HuH-7.5 (cell line): ENCODE data around the gene CYB561D1.
A peak's percentile ranks its signal among the peaks of the same experiment; 100 is the strongest.
"Not testable (repeated sequence)": the region's sequence is repeated elsewhere in the genome, so short reads cannot be mapped to it uniquely, and the experiment has no call there.

Experiments
- DNase-seq: peaks from one replicate; pipeline ENCODE4 v3.0.0; 2011; ENCODE audit warnings: low spot score

The CYB561D1 gene, protein sequence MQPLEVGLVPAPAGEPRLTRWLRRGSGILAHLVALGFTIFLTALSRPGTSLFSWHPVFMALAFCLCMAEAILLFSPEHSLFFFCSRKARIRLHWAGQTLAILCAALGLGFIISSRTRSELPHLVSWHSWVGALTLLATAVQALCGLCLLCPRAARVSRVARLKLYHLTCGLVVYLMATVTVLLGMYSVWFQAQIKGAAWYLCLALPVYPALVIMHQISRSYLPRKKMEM

GRCh38 chr1:109493805-109494539 lies at the start of gene CYB561D1:
TSS of gene CYB561D1 (plus strand) at chr1:109494094. CDS start at chr1:109494140, 46 bp downstream.
- DNase-seq: peak; percentile 88

DNA sequence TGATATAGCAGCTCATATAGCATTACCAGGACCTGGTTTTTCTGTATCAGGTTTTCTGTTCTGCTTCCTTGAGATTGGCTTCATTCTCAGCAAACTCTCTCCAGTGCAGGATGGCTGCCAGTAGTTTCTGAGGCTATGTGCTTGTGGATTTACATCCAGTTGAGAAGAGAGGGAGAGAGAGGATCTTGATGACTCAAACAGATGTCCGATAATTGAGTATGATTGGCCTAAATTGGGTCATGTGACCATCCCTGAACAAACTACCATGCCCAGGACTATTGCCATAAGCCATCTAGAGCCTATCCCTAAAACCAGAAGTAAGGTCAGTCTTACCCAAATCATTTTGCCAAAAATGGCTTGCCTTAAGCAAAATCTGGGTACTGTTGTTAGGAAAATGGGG lies 49.5 kb upstream of the CYB561D1 start:
- no peak for DNase-seq

DNA sequence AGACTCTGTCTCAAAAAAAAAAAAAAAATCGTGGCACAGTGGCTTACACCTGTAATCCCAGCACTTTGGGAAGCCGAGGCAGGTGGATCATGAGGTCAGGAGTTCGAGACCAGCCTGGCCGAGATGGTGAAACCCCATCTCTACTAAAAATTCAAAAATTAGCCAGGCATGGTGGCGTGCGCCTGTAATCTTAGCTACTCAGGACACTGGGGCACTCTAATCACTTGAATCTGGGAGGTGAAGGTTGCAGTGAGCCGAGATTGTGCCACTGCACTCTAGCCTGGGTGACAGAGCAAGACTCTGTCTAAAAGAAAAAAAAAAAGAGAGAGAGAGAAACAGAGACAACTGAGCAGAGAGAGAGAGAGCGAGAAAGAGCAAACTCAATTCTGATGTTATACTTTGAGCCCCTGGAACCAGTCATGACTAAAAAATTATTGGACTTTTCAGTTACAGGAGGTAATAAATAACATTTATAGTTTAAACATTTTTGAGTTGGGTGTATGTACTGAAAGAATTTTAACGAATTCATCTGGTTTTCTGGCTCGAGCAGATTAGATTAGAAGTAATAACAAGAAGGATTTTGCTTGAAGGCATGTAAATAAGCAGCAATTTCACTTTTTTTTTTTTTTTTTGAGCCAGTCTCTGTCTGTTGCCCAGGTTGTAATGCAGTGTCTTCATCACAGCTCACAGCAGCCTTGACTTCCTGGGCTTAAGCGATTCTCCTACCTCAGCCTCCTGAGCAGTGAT lies 47.8 kb upstream of the CYB561D1 start:
- not testable (repeated sequence) for DNase-seq

GRCh38 chr1:109447524-109447923 lies 46.4 kb upstream of the CYB561D1 start:
- no peak for DNase-seq

- no peak for DNase-seq
Observed at GRCh38 chr1:109454497-109455133, 39.3 kb upstream of the CYB561D1 start.

- no peak for DNase-seq
Observed at GRCh38 chr1:109457819-109458218, 36.1 kb upstream of the CYB561D1 start.

GRCh38 chr1:109466125-109466451 lies 27.8 kb upstream of the CYB561D1 start:
- DNase-seq: no peak

GRCh38 chr1:109466452-109467300 lies 27.2 kb upstream of the CYB561D1 start, which contains the start of gene SYPL2:
TSS of gene SYPL2 (plus strand) at chr1:109466546. CDS start at chr1:109466844, 298 bp downstream.
- DNase-seq: no peak

DNA sequence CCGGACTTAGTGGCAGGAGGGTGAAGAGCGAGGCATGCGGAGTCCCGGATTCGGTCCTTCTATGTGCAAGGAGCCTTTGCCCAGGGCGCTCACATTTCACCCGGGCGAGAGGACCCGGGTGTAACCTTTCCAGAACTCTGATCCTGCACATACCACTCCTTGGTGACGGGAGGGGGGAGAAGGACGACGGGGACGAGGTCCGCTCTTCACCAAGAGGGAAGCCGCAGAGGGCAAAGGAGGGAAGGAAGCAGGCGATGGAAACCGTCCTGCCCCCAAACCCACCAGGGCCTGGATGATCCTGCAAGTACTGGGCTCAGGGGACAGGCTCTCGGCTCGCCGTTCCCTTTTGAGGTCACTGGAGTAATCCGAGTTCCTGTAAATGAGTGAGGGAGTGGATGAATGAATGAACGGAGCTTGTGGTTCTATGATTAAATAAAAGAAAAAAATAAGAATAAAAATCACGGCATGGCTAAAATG lies 26.6 kb upstream of the CYB561D1 start:
- DNase-seq: peak; percentile 11

GRCh38 chr1:109468061-109468460 lies 25.8 kb upstream of the CYB561D1 start:
- no peak for DNase-seq

GRCh38 chr1:109468903-109469302 lies 25.0 kb upstream of the CYB561D1 start:
- peak; percentile 7 for DNase-seq

DNA sequence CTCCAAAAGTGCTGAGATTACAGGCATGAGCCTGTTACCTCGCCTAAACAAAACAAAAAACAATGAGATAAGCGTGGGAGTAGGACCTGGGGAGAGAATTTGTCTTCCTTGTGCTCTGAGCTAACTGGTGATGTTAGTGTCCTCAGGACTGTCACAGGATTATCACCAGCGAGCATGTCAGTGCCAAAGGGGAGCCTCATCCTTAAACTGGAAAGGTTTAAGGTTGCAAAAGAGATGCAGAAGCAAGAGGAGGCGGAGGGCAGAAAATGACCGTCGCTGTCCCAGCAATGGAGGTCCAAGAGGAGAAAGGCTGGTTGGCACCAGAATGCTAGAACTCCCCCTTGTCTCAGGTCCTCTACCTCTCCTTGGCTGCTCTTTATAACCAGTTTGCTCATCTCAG lies 23.6 kb upstream of the CYB561D1 start:
- DNase-seq: no peak

- no peak for DNase-seq
Observed at GRCh38 chr1:109472779-109473178, 21.1 kb upstream of the CYB561D1 start.

- not testable (repeated sequence) for DNase-seq
Observed at GRCh38 chr1:109473284-109474057, 20.4 kb upstream of the CYB561D1 start.

GRCh38 chr1:109474697-109475096 lies 19.2 kb upstream of the CYB561D1 start:
- DNase-seq: peak; percentile 1

DNA sequence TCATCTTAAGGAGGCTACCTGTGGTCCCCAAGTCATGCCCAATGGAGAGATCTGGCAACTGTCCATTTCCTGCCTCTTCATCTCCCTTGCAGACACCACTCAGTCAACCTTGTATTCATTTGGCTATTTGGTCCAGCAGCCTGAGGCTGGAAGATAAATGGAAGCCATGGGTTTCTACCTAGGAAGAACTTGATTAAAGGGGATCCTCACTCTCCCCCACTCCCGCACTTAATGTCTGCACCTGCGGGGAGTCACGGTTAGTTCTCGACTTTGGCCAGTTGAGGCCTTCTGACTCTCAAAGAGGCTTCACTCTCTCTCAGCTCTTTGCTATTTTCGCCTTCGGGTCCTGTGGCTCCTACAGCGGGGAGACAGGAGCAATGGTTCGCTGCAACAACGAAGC lies 18.6 kb upstream of the CYB561D1 start:
- no peak for DNase-seq

DNA sequence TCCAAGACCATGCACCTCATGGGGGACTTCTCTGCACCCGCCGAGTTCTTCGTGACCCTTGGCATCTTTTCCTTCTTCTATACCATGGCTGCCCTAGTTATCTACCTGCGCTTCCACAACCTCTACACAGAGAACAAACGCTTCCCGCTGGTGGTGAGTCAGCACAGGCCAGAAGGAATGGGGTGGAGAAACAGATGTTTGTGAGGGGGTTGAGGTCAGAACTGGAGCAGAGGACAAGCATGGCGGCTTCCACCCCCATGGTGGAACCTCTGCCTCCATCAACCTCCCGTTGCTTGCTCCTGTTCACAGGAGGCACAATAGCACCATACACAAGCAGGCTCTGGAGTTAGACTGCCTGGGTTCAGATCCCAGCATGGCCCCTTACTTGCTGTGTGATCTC lies 17.1 kb upstream of the CYB561D1 start:
- DNase-seq: no peak

- DNase-seq: no peak
Observed at GRCh38 chr1:109477821-109478220, 16.1 kb upstream of the CYB561D1 start.

DNA sequence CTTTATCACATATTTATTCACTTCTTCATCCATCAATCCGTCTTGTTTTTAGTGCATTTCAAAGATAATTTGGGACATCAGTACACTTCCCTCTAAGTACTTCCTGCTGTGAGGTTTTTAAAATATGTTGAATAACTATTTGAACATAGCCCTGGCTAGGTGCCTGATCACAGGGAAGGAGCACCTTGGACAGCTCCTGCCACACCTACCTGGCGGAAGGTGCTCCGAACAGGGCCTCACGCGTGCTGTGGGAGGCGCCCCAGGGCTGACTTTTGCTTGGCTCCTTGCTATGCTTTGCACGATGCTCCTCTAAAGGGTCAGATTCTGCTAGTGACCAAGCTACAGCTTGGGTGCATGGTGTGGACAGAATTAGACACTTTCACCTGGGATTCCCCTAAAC lies 15.1 kb upstream of the CYB561D1 start:
- no peak for DNase-seq

GRCh38 chr1:109479311-109479710 lies 14.6 kb upstream of the CYB561D1 start:
- no peak for DNase-seq

GRCh38 chr1:109479901-109480300 lies 14.0 kb upstream of the CYB561D1 start:
- no peak for DNase-seq
